Ovary (tissue), 9 donors: ENCODE data around the gene SRGAP2B. TPM values are rescaled to one million over a fixed set of nuclear protein-coding genes. Genes with fewer than 3 reads are reported as not detected.
"Not testable (repeated sequence)": the region's sequence is repeated elsewhere in the genome, so short reads cannot be mapped to it uniquely, and the experiment has no call there.

Experiments used
- DNase-seq, 5 donors: peaks; one replicate each; pipeline ENCODE4 v3.0.0-alpha.2; 2019 to 2020
- H3K27ac ChIP-seq, 2 donors: fragments of 200-600 bp; one replicate each; pipeline versions ENCODE4 v1.5.1 to v1.8.0; 2019 to 2022
- H3K27me3 ChIP-seq: fragments of 200-600 bp; one replicate; pipeline ENCODE4 v1.8.0; 2022
- H3K36me3 ChIP-seq: fragments of 200-600 bp; sonication (generic); one replicate; pipeline ENCODE4 v1.5.1; 2019
- H3K4me1 ChIP-seq: one replicate; pipeline ENCODE4 v1.8.1; 2013; ENCODE audit warnings: mild to moderate bottlenecking, moderate library complexity; ENCODE audit not compliant: insufficient read depth
- H3K4me3 ChIP-seq: fragments of 200-600 bp; sonication (generic); one replicate; pipeline ENCODE4 v1.5.1; 2017
- H3K9me3 ChIP-seq, 2 donors: fragments of 200-600 bp in 1 of 2; sonication (generic) in 1 of 2; one replicate each; pipeline versions ENCODE4 v1.5.1 to v1.8.1; 2013 to 2019; ENCODE audit warnings: mild to moderate bottlenecking in 1 of 2, moderate library complexity in 1 of 2
- WGBS, 3 donors: extraction: QIAGEN DNeasy Blood & Tissue Kit in 1 of 3; methylation state at CpG; one replicate each; pipeline versions ENCODE4 v1.1.5 to v1.1.7; 2013 to 2017; 5-methylcytosine and 5-hydroxymethylcytosine counted together
- intact Hi-C, 4 donors: fragments of 100-400 bp; cut with DNase I; formaldehyde crosslinking; loops; one replicate each; pipeline versions ENCODE4 v1.11.0 to v1.15.1; 2022 to 2023
- polyA plus RNA-seq, 2 donors: library from polyadenylated mRNA; stranded (reverse); fragments of 200-250 nt in 1 of 2; fragments of 350-450 nt in 1 of 2; fragmentation: Illumina TruSeq in 1 of 2; extraction: RNeasy Lipid Tissue Mini Kit (QIAGEN cat#74804) in 1 of 2; gene quantifications; one replicate each; pipeline ENCODE4 v1.2.3, GENCODE V29; 2013 to 2014
- total RNA-seq, 7 donors: library from RNA; depleted of rRNA in 2 of 7; stranded (reverse); fragments of >200 nt in 2 of 7; fragmentation: NEBNext Ultra II Directional in 3 of 7; extraction: Animal tissue kit (Norgen Biotek cat#: 25700) in 3 of 7; gene quantifications; one replicate each; pipeline versions ENCODE4 v1.1.0 to v1.2.4, GENCODE V29; 2016 to 2023
- donor health status: DM: no; HTN: no; CAD: no; lungs with moderate emphysema.
- donor health status: DM: no; HTN: no; CAD: no.
- donor health status: Bipolar disorder and iron deficiency.
- donor health status: DM: yes; HTN: yes; CAD: no.
- donor health status: DM: no; HTN: no; CAD: no.
- donor health status: DM: yes; HTN: yes; CAD: no.

Gene SRGAP2B
- total and polyA plus RNA-seq, 9 donors: 13.9 to 45.2 (median 23.8) TPM

DNA sequence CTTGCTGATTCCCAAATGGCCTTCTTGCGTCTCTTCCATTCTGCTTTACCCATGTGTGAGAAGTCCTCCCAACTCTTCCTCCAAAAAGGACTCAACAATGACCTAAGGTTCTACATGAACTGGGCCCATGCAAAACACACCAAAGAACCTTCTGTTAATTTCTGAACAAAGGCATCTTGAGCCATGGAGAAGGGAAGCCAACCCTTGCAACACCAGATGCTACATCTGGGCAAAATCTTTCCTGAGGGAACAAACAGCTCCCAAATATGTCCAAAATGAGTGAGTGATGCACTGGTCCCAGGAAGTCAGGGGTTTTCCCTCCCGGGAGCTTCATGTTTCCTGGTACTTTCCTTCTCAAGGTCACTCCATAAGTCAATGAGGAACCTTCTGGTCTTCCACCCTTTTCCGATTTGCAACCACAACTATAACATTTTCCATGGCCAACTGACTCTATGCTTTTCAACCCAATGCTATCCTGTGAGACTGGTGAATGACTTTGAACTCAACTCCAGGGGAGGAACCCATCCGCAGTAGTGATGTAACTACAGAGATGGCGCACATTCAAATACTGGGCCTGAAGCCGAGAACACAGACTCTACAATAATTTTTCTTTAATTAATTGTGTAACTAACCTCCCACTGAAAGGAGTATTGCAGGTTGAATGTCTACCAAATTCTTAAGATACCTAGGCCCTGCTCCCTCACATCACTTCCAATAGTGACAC, 112.2 kb downstream of the SRGAP2B start:
- WGBS, 3 donors: 79 to 100% methylated on average over 1 of the region's 6 CpGs; no CpG with 5 or more reads in 1 of the 3 donors
- H3K4me1 ChIP-seq, intact Hi-C loops, DNase-seq, H3K4me3 ChIP-seq, H3K27me3 ChIP-seq, H3K36me3 ChIP-seq, H3K9me3 ChIP-seq, H3K27ac ChIP-seq: not testable (repeated sequence)

DNA sequence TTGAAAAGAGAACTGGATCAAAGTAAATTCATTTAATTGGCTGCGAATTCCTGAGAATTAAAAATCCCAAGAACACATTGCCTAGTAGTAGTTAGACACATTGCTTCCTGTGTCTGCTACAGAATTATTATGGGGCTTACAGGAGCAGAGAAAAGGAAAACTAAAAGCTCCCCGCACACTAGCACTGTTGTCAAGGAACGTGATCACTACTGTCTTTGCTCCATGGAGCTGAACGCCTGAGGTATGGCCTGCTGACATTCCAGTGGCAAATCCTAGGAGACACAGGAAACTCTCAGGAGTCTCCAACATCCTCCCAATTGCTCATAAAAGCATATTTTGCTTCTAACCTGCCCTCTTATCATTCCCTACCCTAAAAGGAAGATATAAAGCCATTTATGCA, 114.0 kb downstream of the SRGAP2B start:
- H3K27me3 ChIP-seq, H3K9me3 ChIP-seq, DNase-seq, H3K27ac ChIP-seq, intact Hi-C loops, H3K4me1 ChIP-seq, H3K36me3 ChIP-seq, H3K4me3 ChIP-seq: not testable (repeated sequence)
- 17 to 40% methylated on average over 1 of the region's 4 CpGs; no CpG with 5 or more reads in 1 of the 3 donors for WGBS, 3 donors

DNA sequence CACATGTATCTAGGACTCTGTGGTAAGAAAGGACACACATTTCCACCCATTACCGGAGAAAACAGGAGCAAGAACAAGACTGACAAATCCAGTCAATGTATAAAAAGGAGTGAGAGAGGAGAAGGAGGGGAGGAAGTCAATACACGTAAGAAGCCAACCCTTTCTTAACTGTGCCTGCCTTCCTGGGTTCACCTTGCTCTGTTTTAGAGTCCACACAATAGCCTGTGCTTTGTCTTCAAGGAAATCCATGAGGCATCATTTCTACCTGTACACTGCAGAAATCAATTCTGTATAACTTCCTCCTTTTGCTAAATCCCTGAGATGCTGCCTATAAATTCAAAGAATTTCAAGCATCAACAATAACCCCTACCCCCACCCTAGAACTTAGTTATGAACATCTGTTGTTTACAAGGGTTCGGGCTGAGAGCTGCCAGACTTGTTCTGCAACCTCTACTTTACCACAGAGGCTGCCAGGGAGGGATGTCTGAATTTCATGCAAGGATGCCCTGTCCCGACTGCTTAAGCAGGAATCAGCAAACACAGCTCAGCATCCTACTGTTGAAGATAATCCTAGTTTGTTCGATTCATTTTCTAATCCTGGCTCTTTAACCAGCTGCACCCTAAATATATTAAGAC, 115.0 kb downstream of the SRGAP2B start:
- H3K36me3 ChIP-seq, H3K4me3 ChIP-seq, intact Hi-C loops, H3K27ac ChIP-seq, DNase-seq, H3K27me3 ChIP-seq, H3K9me3 ChIP-seq, H3K4me1 ChIP-seq: not testable (repeated sequence)
- 22 to 38% methylated on average over 2 of the region's 5 CpGs; no CpG with 5 or more reads in 1 of the 3 donors for WGBS, 3 donors

DNA sequence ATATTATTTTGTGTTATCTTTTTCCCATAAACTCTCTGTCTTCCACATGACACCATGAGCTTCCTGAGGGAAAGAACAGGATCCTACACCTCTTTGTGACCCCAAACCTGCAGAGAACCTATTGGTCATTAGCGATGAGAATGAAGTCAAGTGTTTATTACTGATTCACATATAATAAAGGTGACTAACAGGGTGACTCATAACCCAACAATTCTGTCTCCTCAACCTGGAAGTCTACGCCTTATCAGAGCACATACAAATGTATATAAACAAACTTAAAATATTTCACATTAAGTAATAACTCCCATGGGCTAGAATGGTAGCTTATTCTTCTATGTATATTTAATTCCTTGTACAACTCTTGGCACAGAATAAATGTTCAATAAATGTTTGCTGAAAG, 117.3 kb downstream of the SRGAP2B start:
- H3K36me3 ChIP-seq, H3K9me3 ChIP-seq, H3K4me1 ChIP-seq, H3K27me3 ChIP-seq, H3K27ac ChIP-seq, H3K4me3 ChIP-seq, DNase-seq, intact Hi-C loops: not testable (repeated sequence)
- no CpG with 5 or more reads among the region's 2 CpGs for WGBS, 3 donors

DNA sequence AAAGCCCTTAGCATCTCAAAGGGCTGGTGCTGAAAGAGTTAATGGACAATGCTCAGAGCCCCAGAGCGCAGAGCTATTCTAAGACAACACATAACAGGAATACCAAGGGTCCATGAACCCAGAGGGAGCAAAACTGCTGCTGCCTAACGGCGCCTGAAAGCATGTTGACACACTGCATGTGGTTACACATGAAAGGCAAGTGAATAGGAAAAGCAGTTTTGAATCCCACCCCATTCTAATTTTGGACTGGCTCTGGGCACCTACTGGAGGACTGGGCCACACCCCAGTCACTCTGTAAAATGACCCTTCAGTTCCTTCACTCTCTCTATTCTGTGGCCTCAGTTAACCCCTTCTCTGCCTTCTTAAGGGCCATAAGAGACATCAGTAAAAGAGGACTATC, 123.2 kb downstream of the SRGAP2B start:
- WGBS, 3 donors: no CpG with 5 or more reads among the region's 3 CpGs

DNA sequence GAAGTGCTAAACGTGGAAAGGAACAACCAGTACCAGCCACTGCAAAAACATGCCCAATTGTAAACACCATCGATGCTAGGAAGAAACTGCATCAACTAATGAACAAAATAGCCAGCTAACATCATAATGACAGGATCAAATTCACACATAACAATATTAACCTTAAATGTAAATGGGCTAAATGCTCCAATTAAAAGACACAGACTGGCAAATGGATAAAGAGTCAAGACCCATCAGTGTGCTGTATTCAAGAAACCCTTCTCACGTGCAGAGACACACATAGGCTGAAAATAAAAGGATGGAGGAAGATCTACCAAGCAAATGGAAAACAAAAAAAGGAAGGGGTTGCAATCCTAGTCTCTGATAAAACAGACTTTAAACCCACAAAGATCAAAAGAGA, 128.6 kb downstream of the SRGAP2B start:
- 81 to 86% (median 83%) methylated on average over 3 of the region's 3 CpGs for WGBS, 3 donors
- H3K4me3 ChIP-seq, H3K27me3 ChIP-seq, H3K36me3 ChIP-seq, H3K27ac ChIP-seq, H3K9me3 ChIP-seq, intact Hi-C loops, DNase-seq, H3K4me1 ChIP-seq: not testable (repeated sequence)

More for the DNA sequence above, 123.2 kb downstream of the SRGAP2B start:
- H3K4me1 ChIP-seq, H3K9me3 ChIP-seq, DNase-seq, intact Hi-C loops, H3K36me3 ChIP-seq, H3K4me3 ChIP-seq, H3K27me3 ChIP-seq, H3K27ac ChIP-seq: not testable (repeated sequence)

DNA sequence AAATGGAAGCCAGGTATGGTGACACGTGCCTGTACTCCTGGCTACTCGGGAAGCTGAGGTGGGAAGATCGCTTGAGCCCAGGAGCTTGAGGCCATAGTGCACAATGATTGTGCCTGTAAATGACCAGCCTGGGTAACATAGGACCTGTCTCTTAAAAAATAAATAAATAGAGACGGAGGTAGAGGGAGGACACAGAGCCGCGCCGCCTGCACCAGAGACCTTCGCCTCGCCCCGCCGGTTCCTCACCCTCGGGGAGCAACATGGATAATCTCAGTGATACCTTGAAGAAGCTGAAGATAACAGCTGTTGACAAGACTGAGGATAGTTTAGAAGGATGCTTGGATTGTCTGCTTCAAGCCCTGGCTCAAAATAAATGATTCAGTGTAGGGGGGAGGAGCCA, 130.4 kb downstream of the SRGAP2B start:
- H3K27ac ChIP-seq, H3K4me3 ChIP-seq, H3K36me3 ChIP-seq, H3K27me3 ChIP-seq, DNase-seq, intact Hi-C loops, H3K4me1 ChIP-seq, H3K9me3 ChIP-seq: not testable (repeated sequence)
- 94 to 99% (median 95%) methylated on average over 9 to 12 of the region's 12 CpGs for WGBS, 3 donors

DNA sequence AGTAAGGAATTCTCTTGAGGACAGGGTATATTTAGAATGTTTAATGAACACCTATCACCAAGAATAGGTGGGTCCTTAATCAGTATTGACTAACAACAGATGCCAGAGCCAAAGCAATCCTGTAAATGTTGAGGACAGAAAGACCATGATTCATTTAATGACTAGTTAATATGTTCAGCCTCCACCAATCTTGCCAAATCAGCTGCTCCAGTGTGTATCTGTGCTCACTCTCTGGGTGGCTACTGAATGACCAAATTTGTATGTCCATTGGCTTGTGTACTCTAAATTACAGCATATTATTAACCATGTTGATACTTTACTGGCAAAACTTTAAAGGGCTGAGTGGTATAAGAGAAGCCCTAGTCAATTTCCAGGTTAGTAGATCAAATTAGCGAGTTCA, 130.9 kb downstream of the SRGAP2B start:
- H3K4me3 ChIP-seq, H3K9me3 ChIP-seq, H3K36me3 ChIP-seq, DNase-seq, H3K27ac ChIP-seq, H3K4me1 ChIP-seq, intact Hi-C loops, H3K27me3 ChIP-seq: not testable (repeated sequence)
- WGBS, 3 donors: 90 to 100% (median 92%) methylated on average over 1 of the region's 1 CpG

DNA sequence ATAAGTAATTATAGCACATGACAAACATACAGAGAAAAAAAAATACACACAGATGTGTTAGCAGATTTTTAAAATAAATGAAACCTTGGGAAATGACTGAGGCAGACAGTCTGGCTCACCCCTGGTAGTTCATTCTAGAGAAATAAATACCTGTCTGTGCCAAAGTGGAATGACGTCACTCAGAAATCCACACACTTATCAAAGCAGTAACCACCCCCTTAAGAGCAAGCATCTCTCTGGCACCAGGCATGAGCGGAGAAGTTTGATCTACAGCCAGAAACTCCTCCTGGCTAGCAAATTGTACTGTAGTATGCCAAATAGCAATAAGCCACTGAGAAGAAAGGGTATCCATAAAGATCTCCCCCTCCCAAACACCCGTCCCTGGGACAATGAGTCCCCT, 131.6 kb downstream of the SRGAP2B start:
- DNase-seq, H3K27ac ChIP-seq, intact Hi-C loops, H3K4me3 ChIP-seq, H3K36me3 ChIP-seq, H3K4me1 ChIP-seq, H3K9me3 ChIP-seq, H3K27me3 ChIP-seq: not testable (repeated sequence)
- 65 to 74% (median 68%) methylated on average over 2 to 3 of the region's 3 CpGs for WGBS, 3 donors

DNA sequence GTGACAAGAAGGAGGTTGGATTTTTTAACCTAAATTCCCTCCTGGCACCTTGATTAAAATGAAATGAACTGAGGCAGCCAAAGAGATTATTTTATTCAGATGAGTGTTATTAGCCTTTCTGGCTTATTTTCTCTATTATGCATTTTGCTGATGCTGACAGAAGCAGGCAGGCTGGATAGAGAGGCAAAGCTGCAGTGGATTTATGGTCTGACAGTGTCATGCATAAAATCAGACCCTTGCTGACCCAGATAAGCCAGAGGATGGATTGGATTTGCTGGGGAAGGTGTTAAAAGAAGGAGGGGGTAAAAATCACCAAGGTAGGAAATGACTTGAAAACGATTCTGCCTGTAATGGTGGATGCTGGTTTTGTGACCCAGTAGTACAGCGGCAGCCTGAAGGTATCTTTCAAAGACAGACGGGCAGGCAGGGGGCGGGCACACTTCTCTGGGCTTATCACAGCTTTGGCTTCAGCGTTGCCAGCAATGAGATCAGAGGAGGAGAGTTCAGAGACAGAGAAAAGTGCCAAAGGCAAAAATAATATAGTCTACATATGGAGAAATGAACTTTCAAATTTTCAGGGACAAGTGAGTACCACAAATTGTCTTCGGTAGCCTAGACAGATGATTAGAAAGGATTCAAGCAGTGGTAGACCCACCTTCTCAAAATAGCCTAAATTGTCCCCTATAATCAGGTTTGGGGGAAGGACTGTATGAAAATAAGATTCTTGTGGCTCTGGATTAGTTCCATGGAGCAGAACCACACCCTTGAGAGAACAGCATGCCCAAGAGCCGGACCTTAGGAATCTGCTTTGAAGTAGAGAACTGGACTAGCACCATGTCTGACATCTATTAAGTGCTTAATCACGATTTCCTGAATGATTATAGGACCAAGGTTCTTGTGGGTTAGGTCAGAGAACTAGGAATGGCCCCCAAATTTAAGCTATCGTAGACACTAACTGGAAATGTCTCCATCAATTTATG, 133.2 kb downstream of the SRGAP2B start:
- DNase-seq, intact Hi-C loops, H3K27ac ChIP-seq, H3K4me3 ChIP-seq, H3K4me1 ChIP-seq, H3K36me3 ChIP-seq, H3K9me3 ChIP-seq, H3K27me3 ChIP-seq: not testable (repeated sequence)
- WGBS, 3 donors: no CpG with 5 or more reads among the region's 9 CpGs

DNA sequence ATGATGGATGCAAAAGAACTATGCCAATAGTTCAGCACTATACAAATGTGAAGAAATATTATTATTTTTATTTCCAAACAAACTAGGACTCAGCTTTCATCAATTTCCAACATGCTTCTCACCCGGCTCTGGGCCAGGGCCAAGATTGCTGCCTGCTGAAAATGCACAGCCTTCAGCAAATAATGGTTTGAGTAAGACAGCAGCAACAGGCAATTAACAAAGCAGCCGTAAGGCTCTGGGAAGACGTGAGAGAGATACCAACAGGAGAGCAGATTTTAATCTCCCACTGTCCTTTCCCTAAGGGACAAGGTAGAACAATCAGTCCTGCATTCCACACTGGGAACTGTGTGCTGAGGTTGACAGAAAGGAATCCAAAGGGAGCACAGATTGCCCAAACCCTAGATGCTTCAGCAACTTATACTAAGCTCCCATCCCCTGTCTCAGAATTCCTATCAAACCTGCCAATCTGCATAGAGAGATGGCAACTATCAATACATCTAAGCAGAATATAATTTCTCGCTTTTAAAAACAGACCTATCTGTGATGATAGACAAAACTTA, 134.1 kb downstream of the SRGAP2B start:
- intact Hi-C loops, H3K9me3 ChIP-seq, H3K27ac ChIP-seq, H3K36me3 ChIP-seq, DNase-seq, H3K4me3 ChIP-seq, H3K27me3 ChIP-seq, H3K4me1 ChIP-seq: not testable (repeated sequence)
- 90 to 100% methylated on average over 1 of the region's 4 CpGs; no CpG with 5 or more reads in 1 of the 3 donors for WGBS, 3 donors
